Progenitor cell of endocrine pancreas (in vitro differentiated cells): ENCODE data around the gene DDX28. TPM values are rescaled to one million over a fixed set of nuclear protein-coding genes. Genes with fewer than 3 reads are reported as not detected.
"Not testable (repeated sequence)": the region's sequence is repeated elsewhere in the genome, so short reads cannot be mapped to it uniquely, and the experiment has no call there.

Experiments used
- DNase-seq: peaks from one replicate; pipeline ENCODE4 v3.0.0; 2021; ENCODE audit warnings: low spot score; ENCODE audit not compliant: unreplicated experiment
- H3K27ac Mint-ChIP-seq: 2 replicates; pipeline ENCODE4 v1.8.0; 2021; ENCODE audit warnings: mild to moderate bottlenecking, moderate library complexity, mixed read lengths
- H3K27me3 Mint-ChIP-seq: 2 replicates; pipeline ENCODE4 v1.8.0; 2021; ENCODE audit warnings: mixed read lengths
- H3K36me3 Mint-ChIP-seq: 2 replicates; pipeline ENCODE4 v1.8.0; 2022; ENCODE audit warnings: mixed read lengths; ENCODE audit not compliant: insufficient read depth
- H3K4me1 Mint-ChIP-seq: 2 replicates; pipeline ENCODE4 v1.8.0; 2021; ENCODE audit warnings: low read depth, mixed read lengths
- H3K4me3 Mint-ChIP-seq: 2 replicates; pipeline ENCODE4 v1.8.0; 2021; ENCODE audit warnings: low read depth, mild to moderate bottlenecking, moderate library complexity, mixed read lengths
- H3K9me3 Mint-ChIP-seq: 2 replicates; pipeline ENCODE4 v1.8.0; 2021; ENCODE audit warnings: low read depth, mixed read lengths
- CTCF ChIP-seq: fragments of 200-600 bp; sonication (generic); IDR thresholded peaks from one replicate; pipeline ENCODE4 v1.5.0; 2021; ENCODE audit warnings: antibody characterized with exemption, mild to moderate bottlenecking; ENCODE audit not compliant: unreplicated experiment
- total RNA-seq: library from RNA; stranded (reverse); gene quantifications from 2 replicates; pipeline ENCODE4 v1.2.1, GENCODE V29; 2021

The DDX28 gene
- total RNA-seq, 1 donor from 2014 or later, result 9.5 TPM

- Mint-ChIP-seq H3K27ac (no peak overlapping the region), H3K36me3 (no peaks in the 10 kb centered on the region), H3K27me3 (no peaks in the 10 kb centered on the region), H3K9me3 (no peaks in the 10 kb centered on the region), H3K4me1 (no peaks in the 10 kb centered on the region), H3K4me3 (no peak overlapping the region)
- no peak for TF ChIP-seq CTCF
- DNase-seq, result no peak
These were observed 23.0 kb downstream of the DDX28 start for GRCh38 chr16:67999985-68000384.

GRCh38 chr16:67998779-67999688 lies 24.0 kb downstream of the DDX28 start, which contains the start of gene DPEP2:
DPEP2 (minus strand) TSS chr16:67999484; CDS start chr16:67993212, 6,272 bp downstream.
- not testable (repeated sequence) for H3K36me3 Mint-ChIP-seq, H3K27me3 Mint-ChIP-seq, H3K4me1 Mint-ChIP-seq, H3K4me3 Mint-ChIP-seq, H3K9me3 Mint-ChIP-seq, DNase-seq, H3K27ac Mint-ChIP-seq

GRCh38 chr16:67998231-67998778 lies 24.7 kb downstream of the DDX28 start:
- not testable (repeated sequence) for H3K9me3 Mint-ChIP-seq, H3K27me3 Mint-ChIP-seq, H3K27ac Mint-ChIP-seq, H3K4me1 Mint-ChIP-seq, H3K4me3 Mint-ChIP-seq, DNase-seq, H3K36me3 Mint-ChIP-seq

- H3K27ac Mint-ChIP-seq, result no peak overlapping the region
- H3K4me3 Mint-ChIP-seq, result no peak overlapping the region
- H3K36me3 Mint-ChIP-seq, result no peaks in the 10 kb centered on the region
- peaks cover 2% of the 10 kb centered on the region for H3K27me3 Mint-ChIP-seq
- no peaks in the 10 kb centered on the region for H3K4me1 Mint-ChIP-seq
- no peak for DNase-seq
- H3K9me3 Mint-ChIP-seq, result no peaks in the 10 kb centered on the region
- no peak for TF ChIP-seq CTCF
These were observed 26.4 kb downstream of the DDX28 start for GRCh38 chr16:67996666-67997065.

- Mint-ChIP-seq H3K36me3 (no peaks in the 10 kb centered on the region), H3K4me1 (no peaks in the 10 kb centered on the region), H3K9me3 (no peaks in the 10 kb centered on the region), H3K4me3 (no peak overlapping the region), H3K27ac (no peak overlapping the region), H3K27me3 (peaks cover 4% of the 10 kb centered on the region)
- TF ChIP-seq CTCF, result no peak
- no peak for DNase-seq
These were observed 27.6 kb downstream of the DDX28 start for GRCh38 chr16:67995423-67995822.

GRCh38 chr16:67994040-67994408 lies 29.0 kb downstream of the DDX28 start:
- not testable (repeated sequence) for H3K27ac Mint-ChIP-seq, H3K27me3 Mint-ChIP-seq, DNase-seq, H3K36me3 Mint-ChIP-seq, H3K4me3 Mint-ChIP-seq, H3K9me3 Mint-ChIP-seq, H3K4me1 Mint-ChIP-seq
